ENCODE results near the gene HS2ST1. TPM values are rescaled to one million over a fixed set of nuclear protein-coding genes. Genes with fewer than 3 reads are reported as not detected.
A peak's percentile ranks its signal among the peaks of the same experiment; 100 is the strongest.
"Not testable (repeated sequence)": the region's sequence is repeated elsewhere in the genome, so short reads cannot be mapped to it uniquely, and the experiment has no call there.

Gene HS2ST1
- total RNA-seq, 6 experiments from 2014 or later = 23.8 to 26.8 (median 24.8) TPM

DNA sequence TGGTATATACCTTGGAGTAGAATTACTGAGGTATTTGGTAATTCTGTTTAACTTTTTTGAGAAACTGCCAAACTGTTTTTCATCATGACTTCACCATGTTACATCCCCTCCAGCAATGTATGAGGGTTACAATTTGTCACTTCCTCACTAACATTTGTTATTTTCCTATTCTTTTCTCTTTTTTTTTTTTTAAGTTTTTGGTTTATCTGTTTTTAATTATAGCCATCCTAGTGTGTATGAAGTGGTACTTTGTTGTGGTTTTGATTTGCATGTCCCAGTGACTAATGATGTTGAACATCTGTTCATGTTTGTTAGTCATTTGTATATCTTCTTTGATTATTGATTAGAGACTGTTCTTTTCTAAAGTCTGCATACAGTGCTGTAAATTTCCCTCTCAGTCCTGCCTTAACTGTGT, 147.3 kb downstream of the HS2ST1 start:
- Mint-ChIP-seq H3K36me3 (ENCODE audit: low read depth) (peaks cover 11% of the 10 kb centered on the region), H3K27ac (peak overlapping the region; percentile 42), H3K9me3 (peaks cover 4% of the 10 kb centered on the region; the same call in 1 of the 2 replicates), H3K27me3 (ENCODE audit: insufficient read depth) (no peaks in the 10 kb centered on the region; the same call in 1 of the 2 replicates), H3K4me3 (0 out of 2 replicates have a peak overlapping the region, but pooled peaks have one; percentile 16), H3K4me1 (ENCODE audit: low read depth) (peaks cover 62% of the 10 kb centered on the region)
- TF ChIP-seq, protein P1, sequence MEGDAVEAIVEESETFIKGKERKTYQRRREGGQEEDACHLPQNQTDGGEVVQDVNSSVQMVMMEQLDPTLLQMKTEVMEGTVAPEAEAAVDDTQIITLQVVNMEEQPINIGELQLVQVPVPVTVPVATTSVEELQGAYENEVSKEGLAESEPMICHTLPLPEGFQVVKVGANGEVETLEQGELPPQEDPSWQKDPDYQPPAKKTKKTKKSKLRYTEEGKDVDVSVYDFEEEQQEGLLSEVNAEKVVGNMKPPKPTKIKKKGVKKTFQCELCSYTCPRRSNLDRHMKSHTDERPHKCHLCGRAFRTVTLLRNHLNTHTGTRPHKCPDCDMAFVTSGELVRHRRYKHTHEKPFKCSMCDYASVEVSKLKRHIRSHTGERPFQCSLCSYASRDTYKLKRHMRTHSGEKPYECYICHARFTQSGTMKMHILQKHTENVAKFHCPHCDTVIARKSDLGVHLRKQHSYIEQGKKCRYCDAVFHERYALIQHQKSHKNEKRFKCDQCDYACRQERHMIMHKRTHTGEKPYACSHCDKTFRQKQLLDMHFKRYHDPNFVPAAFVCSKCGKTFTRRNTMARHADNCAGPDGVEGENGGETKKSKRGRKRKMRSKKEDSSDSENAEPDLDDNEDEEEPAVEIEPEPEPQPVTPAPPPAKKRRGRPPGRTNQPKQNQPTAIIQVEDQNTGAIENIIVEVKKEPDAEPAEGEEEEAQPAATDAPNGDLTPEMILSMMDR (IDR thresholded peaks at IDR 0.05) = no peak
- peak; percentile 29 for DNase-seq

DNA sequence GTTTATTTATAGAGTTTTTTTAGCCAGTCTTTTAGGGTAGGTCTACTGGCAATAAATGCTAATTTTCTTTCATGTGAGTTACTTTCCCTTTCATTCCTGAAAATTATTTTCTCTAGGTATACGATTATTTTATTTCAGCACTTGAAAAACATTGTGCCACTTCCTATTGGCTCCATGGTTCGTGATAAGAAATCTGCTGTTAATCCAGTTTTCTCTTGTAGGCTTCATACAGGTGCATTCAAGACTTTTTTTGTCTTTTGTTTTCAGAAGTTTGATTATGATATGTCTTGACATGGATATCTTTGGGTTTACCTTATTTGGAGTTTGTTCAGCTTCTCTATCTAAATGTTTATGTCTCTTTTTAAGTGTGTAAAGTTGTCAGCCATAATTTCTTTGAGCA, 148.3 kb downstream of the HS2ST1 start:
- H3K4me1 Mint-ChIP-seq (ENCODE audit: low read depth) = peaks cover 56% of the 10 kb centered on the region
- TF ChIP-seq, protein P1 (IDR thresholded peaks at IDR 0.05) = no peak
- H3K27ac Mint-ChIP-seq = no peak overlapping the region
- H3K9me3 Mint-ChIP-seq = peaks cover 4% of the 10 kb centered on the region; the same call in 1 of the 2 replicates
- DNase-seq = no peak
- no peak overlapping the region for H3K4me3 Mint-ChIP-seq
- peaks cover 21% of the 10 kb centered on the region for H3K36me3 Mint-ChIP-seq (ENCODE audit: low read depth)
- no peaks in the 10 kb centered on the region; the same call in 1 of the 2 replicates for H3K27me3 Mint-ChIP-seq (ENCODE audit: insufficient read depth)

DNA sequence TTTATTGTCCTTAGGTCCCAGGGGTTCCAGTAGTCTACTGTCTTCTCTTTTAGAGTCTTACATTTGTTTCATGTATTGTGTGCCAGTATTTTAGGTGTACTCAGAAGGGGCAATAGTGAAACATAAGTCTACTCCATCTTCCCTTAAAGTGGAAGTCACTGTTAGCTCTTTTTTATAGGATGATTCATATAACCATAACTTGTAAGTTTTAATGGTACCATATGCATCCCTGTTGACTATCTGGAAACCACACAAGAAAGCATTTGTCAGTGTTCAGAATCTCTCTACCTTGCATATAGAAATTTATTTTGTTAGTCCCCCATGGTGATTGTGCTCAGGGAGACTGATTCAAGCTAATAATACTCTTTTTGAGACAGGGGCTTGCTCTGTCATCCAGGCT, 149.9 kb downstream of the HS2ST1 start:
- Mint-ChIP-seq H3K27me3 (ENCODE audit: insufficient read depth) (no peaks in the 10 kb centered on the region; the same call in 1 of the 2 replicates), H3K36me3 (ENCODE audit: low read depth) (peaks cover 21% of the 10 kb centered on the region), H3K27ac (no peak overlapping the region), H3K4me1 (ENCODE audit: low read depth) (peaks cover 45% of the 10 kb centered on the region), H3K9me3 (peaks cover 4% of the 10 kb centered on the region; the same call in 1 of the 2 replicates), H3K4me3 (no peak overlapping the region)
- TF ChIP-seq, protein P1 (IDR thresholded peaks at IDR 0.05) = no peak
- no peak for DNase-seq

DNA sequence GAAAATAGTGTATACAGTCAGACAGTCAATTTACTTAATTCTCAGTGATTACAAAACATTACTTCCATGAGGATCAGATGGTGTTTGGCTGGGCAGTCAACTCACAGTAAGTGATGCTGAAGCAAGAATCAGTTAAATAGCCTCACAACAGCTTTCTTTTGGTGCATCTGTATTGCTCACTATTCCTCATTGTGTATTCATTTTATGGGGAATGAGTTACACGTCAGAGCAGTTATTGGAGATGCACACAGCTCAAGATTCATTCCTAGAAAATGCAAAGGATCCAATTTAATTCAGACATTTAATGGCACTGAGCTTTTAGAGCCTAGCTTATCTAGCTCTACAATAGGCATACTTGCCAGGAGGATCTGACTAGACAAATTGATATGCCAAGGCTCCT, 150.6 kb downstream of the HS2ST1 start:
- H3K36me3 Mint-ChIP-seq (ENCODE audit: low read depth) = peaks cover 21% of the 10 kb centered on the region
- peaks cover 4% of the 10 kb centered on the region; the same call in 1 of the 2 replicates for H3K9me3 Mint-ChIP-seq
- H3K4me1 Mint-ChIP-seq (ENCODE audit: low read depth) = peaks cover 45% of the 10 kb centered on the region
- TF ChIP-seq, protein P1 (IDR thresholded peaks at IDR 0.05) = no peak
- no peaks in the 10 kb centered on the region; the same call in 1 of the 2 replicates for H3K27me3 Mint-ChIP-seq (ENCODE audit: insufficient read depth)
- no peak overlapping the region for H3K27ac Mint-ChIP-seq
- H3K4me3 Mint-ChIP-seq = no peak overlapping the region
- peak; percentile 24 for DNase-seq

DNA sequence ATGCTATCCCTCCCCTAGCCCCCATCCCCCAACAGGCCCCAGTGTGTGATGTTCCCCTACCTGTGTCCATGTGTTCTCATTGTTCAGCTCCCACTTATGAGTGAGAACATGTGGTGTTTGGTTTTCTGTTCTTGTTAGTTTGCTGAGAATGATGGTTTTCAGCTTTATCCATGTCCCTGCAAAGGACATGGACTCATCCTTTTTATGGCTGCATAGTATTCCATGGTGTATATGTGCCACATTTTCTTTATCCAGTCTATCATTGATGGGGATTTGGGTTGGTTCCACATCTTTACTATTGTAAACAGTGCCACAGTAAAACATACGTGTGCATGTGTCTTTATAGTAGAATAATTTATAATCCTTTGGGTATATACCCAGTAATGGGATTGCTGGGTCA, 152.3 kb downstream of the HS2ST1 start:
- H3K4me3 Mint-ChIP-seq; DNase-seq; H3K27ac Mint-ChIP-seq; H3K9me3 Mint-ChIP-seq; H3K27me3 Mint-ChIP-seq (ENCODE audit: insufficient read depth): not testable (repeated sequence)
- peaks cover 40% of the 10 kb centered on the region for H3K4me1 Mint-ChIP-seq (ENCODE audit: low read depth)
- peaks cover 21% of the 10 kb centered on the region for H3K36me3 Mint-ChIP-seq (ENCODE audit: low read depth)

DNA sequence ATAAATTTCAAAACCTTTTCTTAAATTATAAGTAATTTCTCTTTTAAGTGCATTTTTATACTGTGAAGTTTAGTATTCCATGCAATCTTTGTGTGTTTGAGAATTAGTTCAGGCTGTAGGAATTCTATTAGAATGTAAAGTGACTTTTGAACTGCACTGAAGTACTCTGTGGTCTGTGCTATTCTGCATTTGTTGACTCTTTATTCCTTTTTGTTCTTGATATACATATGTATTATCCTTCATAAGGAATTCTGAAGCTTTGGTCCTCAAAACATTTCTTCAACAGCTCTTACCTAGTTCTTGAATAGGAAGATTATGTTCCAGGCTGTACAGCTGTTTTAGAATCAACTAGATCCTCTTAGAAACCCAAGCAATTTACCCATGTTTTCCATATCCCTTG, 158.0 kb downstream of the HS2ST1 start:
- Mint-ChIP-seq H3K36me3 (ENCODE audit: low read depth) (peaks cover 3% of the 10 kb centered on the region), H3K27me3 (ENCODE audit: insufficient read depth) (no peaks in the 10 kb centered on the region), H3K4me1 (ENCODE audit: low read depth) (peaks cover 13% of the 10 kb centered on the region), H3K9me3 (no peaks in the 10 kb centered on the region; the same call in 1 of the 2 replicates), H3K4me3 (no peak overlapping the region), H3K27ac (no peak overlapping the region)
- TF ChIP-seq, protein P1 (IDR thresholded peaks at IDR 0.05) = no peak
- DNase-seq = no peak

Data from HFFc6 (cell line).